Measurements from ENCODE around the gene INCENP. TPM values are rescaled to one million over a fixed set of nuclear protein-coding genes. Genes with fewer than 3 reads are reported as not detected.
A peak's percentile ranks its signal among the peaks of the same experiment; 100 is the strongest.
"Not testable (repeated sequence)": the region's sequence is repeated elsewhere in the genome, so short reads cannot be mapped to it uniquely, and the experiment has no call there.

Gene INCENP
- total RNA-seq (ENCODE audit: low replicate concordance): 3.2 and 47.5 TPM in 2 replicates

GRCh38 chr11:62123669-62124185 lies at the start of gene INCENP:
Gene INCENP (plus strand): TSS chr11:62124011. CDS start chr11:62128162, 4,151 bp downstream.
- no peak for TF ChIP-seq CTCF (IDR thresholded peaks at IDR 0.05; ENCODE audit: insufficient read depth, low read length)
- DNase-seq (ENCODE audit: low read depth): peak; percentile 99
- H3K4me3 ChIP-seq (ENCODE audit: low read depth, low read length): peak within 1 kb of the TSS; percentile 99

- no peak overlapping the region for H3K4me3 ChIP-seq (ENCODE audit: low read depth, low read length)
- TF ChIP-seq CTCF (IDR thresholded peaks at IDR 0.05; ENCODE audit: insufficient read depth, low read length): no peak
- DNase-seq (ENCODE audit: low read depth): no peak
Measured at GRCh38 chr11:62075438-62075837, 48.4 kb upstream of the INCENP start.

- DNase-seq (ENCODE audit: low read depth): peak; percentile 11
- H3K4me3 ChIP-seq (ENCODE audit: low read depth, low read length): no peak overlapping the region
- no peak for TF ChIP-seq CTCF (IDR thresholded peaks at IDR 0.05; ENCODE audit: insufficient read depth, low read length)
Measured at GRCh38 chr11:62077132-62077531, 46.7 kb upstream of the INCENP start.

- peak overlapping the region; percentile 0 for H3K4me3 ChIP-seq (ENCODE audit: low read depth, low read length)
- TF ChIP-seq CTCF (IDR thresholded peaks at IDR 0.05; ENCODE audit: insufficient read depth, low read length): peak; percentile 81
Measured at GRCh38 chr11:62081378-62082291, 42.2 kb upstream of the INCENP start.

GRCh38 chr11:62082292-62082657 lies 41.5 kb upstream of the INCENP start:
- no peak for DNase-seq (ENCODE audit: low read depth)
- H3K4me3 ChIP-seq (ENCODE audit: low read depth, low read length): no peak overlapping the region
- no peak for TF ChIP-seq CTCF (IDR thresholded peaks at IDR 0.05; ENCODE audit: insufficient read depth, low read length)

More at GRCh38 chr11:62081378-62082291, 42.2 kb upstream of the INCENP start:
- DNase-seq (ENCODE audit: low read depth): peak; percentile 81

- not testable (repeated sequence) for DNase-seq (ENCODE audit: low read depth); H3K4me3 ChIP-seq (ENCODE audit: low read depth, low read length)
Measured at GRCh38 chr11:62084801-62085200, 39.0 kb upstream of the INCENP start.

GRCh38 chr11:62087694-62088093 lies 36.1 kb upstream of the INCENP start:
- no peak for TF ChIP-seq CTCF (IDR thresholded peaks at IDR 0.05; ENCODE audit: insufficient read depth, low read length)
- no peak overlapping the region for H3K4me3 ChIP-seq (ENCODE audit: low read depth, low read length)
- DNase-seq (ENCODE audit: low read depth): no peak
